Mesendoderm (in vitro differentiated cells): ENCODE measurements around the gene ZBTB2.

ENCODE experiments used
- DNase-seq: peaks from one replicate; pipeline ENCODE4 v3.0.0; 2013
- H2AK5ac ChIP-seq: 2 replicates; pipeline ENCODE4 v1.6.1; 2013; ENCODE audit warnings: low read length, inconsistent platforms
- H2BK120ac ChIP-seq: 2 replicates; pipeline ENCODE4 v1.6.1; 2013; ENCODE audit warnings: low read depth, mild to moderate bottlenecking, low read length, moderate library complexity, mixed read lengths
- H2BK15ac ChIP-seq: replicated peaks from 2 replicates; pipeline ENCODE4 v1.6.1; 2013; ENCODE audit warnings: low read depth, mild to moderate bottlenecking, moderate library complexity
- H2BK5ac ChIP-seq: 2 replicates; pipeline ENCODE4 v1.6.1; 2013; ENCODE audit warnings: low read length, inconsistent platforms
- H3K18ac ChIP-seq: 2 replicates; pipeline ENCODE4 v1.6.1; 2013; ENCODE audit warnings: mild to moderate bottlenecking, low read length, mixed read lengths
- H3K23ac ChIP-seq: one replicate; pipeline ENCODE4 v1.6.1; 2013; ENCODE audit warnings: low read length
- H3K27ac ChIP-seq: 2 replicates; pipeline ENCODE4 v1.5.1; 2013; ENCODE audit warnings: low read depth, mild to moderate bottlenecking, inconsistent platforms, low read length, moderate library complexity
- H3K27me3 ChIP-seq: 2 replicates; pipeline ENCODE4 v1.6.1; 2013; ENCODE audit warnings: low read length, control low read depth, mild to moderate bottlenecking, inconsistent platforms; ENCODE audit not compliant: insufficient read depth, poor library complexity
- H3K36me3 ChIP-seq: 2 replicates; pipeline ENCODE4 v1.6.1; 2013; ENCODE audit warnings: low read length, inconsistent platforms; ENCODE audit not compliant: control insufficient read depth, insufficient read depth
- H3K4ac ChIP-seq: one replicate; pipeline ENCODE4 v1.6.1; 2013; ENCODE audit warnings: low read depth, mild to moderate bottlenecking, low read length, moderate library complexity
- H3K4me1 ChIP-seq: 2 replicates; pipeline ENCODE4 v1.6.1; 2013; ENCODE audit warnings: low read depth, low read length, inconsistent platforms; ENCODE audit not compliant: control insufficient read depth
- H3K4me2 ChIP-seq: 2 replicates; pipeline ENCODE4 v1.6.1; 2013; ENCODE audit warnings: low read length
- H3K4me3 ChIP-seq: 2 replicates; pipeline ENCODE4 v1.5.1; 2013; ENCODE audit warnings: mild to moderate bottlenecking, low read length
- H3K56ac ChIP-seq: one replicate; pipeline ENCODE4 v1.6.1; 2013; ENCODE audit warnings: low read length
- H3K79me1 ChIP-seq: 2 replicates; pipeline ENCODE4 v1.6.1; 2013; ENCODE audit warnings: low read length, inconsistent platforms
- H3K79me2 ChIP-seq: 2 replicates; pipeline ENCODE4 v1.6.1; 2013; ENCODE audit warnings: mild to moderate bottlenecking, low read length; ENCODE audit not compliant: control insufficient read depth, insufficient read depth
- H3K9ac ChIP-seq: 2 replicates; pipeline ENCODE4 v1.6.1; 2013; ENCODE audit warnings: low read length, inconsistent platforms
- H4K5ac ChIP-seq: one replicate; pipeline ENCODE4 v1.6.1; 2013; ENCODE audit warnings: low read length
- H4K8ac ChIP-seq: one replicate; pipeline ENCODE4 v1.6.1; 2013; ENCODE audit warnings: low read depth, mild to moderate bottlenecking, control low read depth, low read length, moderate library complexity
- WGBS: extraction: QIAGEN DNeasy Blood & Tissue Kit; methylation state at CpG from one replicate; pipeline ENCODE4 v1.1.7; 2013; ENCODE audit warnings: low lambda C conversion rate, missing lambda C conversion rate; ENCODE audit not compliant: insufficient coverage; ENCODE audit errors: extremely low coverage; 5-methylcytosine and 5-hydroxymethylcytosine counted together

Gene ZBTB2

GRCh38 chr6:151379933-151380847, 11.2 kb downstream of the ZBTB2 start:
- Histone ChIP-seq H3K4ac (no peak overlapping the region), H2BK5ac (peak overlapping the region; percentile 25), H4K5ac (no peak overlapping the region), H3K27ac (no peak overlapping the region), H3K56ac (peak overlapping the region; percentile 6), H3K79me2 (peaks cover 54% of the 10 kb centered on the region), H2AK5ac (no peak overlapping the region), H3K18ac (no peak overlapping the region), H3K79me1 (peaks cover 17% of the 10 kb centered on the region), H3K23ac (no peak overlapping the region), H3K9ac (no peak overlapping the region), H3K27me3 (no peaks in the 10 kb centered on the region), H2BK15ac (no peak overlapping the region), H3K4me3 (no peak overlapping the region), H3K36me3 (peaks cover 2% of the 10 kb centered on the region), H3K4me1 (peaks cover 6% of the 10 kb centered on the region), H4K8ac (no peak overlapping the region), H3K4me2 (no peak overlapping the region), H2BK120ac (no peak overlapping the region)
- DNase-seq = no peak
- no CpG with 5 or more reads among the region's 14 CpGs for WGBS

GRCh38 chr6:151377095-151377494, 14.3 kb downstream of the ZBTB2 start:
- no peak for DNase-seq
- Histone ChIP-seq H3K4me2 (no peak overlapping the region), H3K36me3 (peaks cover 4% of the 10 kb centered on the region), H3K4me3 (no peak overlapping the region), H3K79me2 (peaks cover 38% of the 10 kb centered on the region), H3K23ac (no peak overlapping the region), H3K27ac (no peak overlapping the region), H4K5ac (no peak overlapping the region), H2BK5ac (no peak overlapping the region), H3K18ac (no peak overlapping the region), H2BK120ac (no peak overlapping the region), H3K27me3 (no peaks in the 10 kb centered on the region), H3K79me1 (peaks cover 14% of the 10 kb centered on the region), H3K4me1 (no peaks in the 10 kb centered on the region), H3K56ac (no peak overlapping the region), H2BK15ac (no peak overlapping the region), H2AK5ac (no peak overlapping the region), H4K8ac (no peak overlapping the region), H3K4ac (no peak overlapping the region), H3K9ac (no peak overlapping the region)
- WGBS = no CpG with 5 or more reads among the region's 3 CpGs

GRCh38 chr6:151376440-151376839, 14.9 kb downstream of the ZBTB2 start:
- Histone ChIP-seq H3K4me2 (no peak overlapping the region), H3K18ac (no peak overlapping the region), H3K79me1 (peaks cover 9% of the 10 kb centered on the region), H3K27me3 (no peaks in the 10 kb centered on the region), H3K79me2 (peaks cover 33% of the 10 kb centered on the region), H3K4ac (no peak overlapping the region), H3K4me3 (no peak overlapping the region), H3K56ac (no peak overlapping the region), H3K23ac (peak overlapping the region; percentile 17), H2BK120ac (no peak overlapping the region), H2AK5ac (no peak overlapping the region), H3K36me3 (peaks cover 2% of the 10 kb centered on the region), H3K27ac (no peak overlapping the region), H4K5ac (no peak overlapping the region), H3K9ac (no peak overlapping the region), H2BK5ac (no peak overlapping the region), H4K8ac (no peak overlapping the region), H3K4me1 (no peaks in the 10 kb centered on the region), H2BK15ac (no peak overlapping the region)
- no CpG with 5 or more reads among the region's 1 CpG for WGBS
- no peak for DNase-seq

GRCh38 chr6:151375833-151376232, 15.5 kb downstream of the ZBTB2 start:
- H3K56ac ChIP-seq = no peak overlapping the region
- peaks cover 30% of the 10 kb centered on the region for H3K79me2 ChIP-seq
- H3K4me1 ChIP-seq = no peaks in the 10 kb centered on the region
- H3K36me3 ChIP-seq = peaks cover 2% of the 10 kb centered on the region
- H3K18ac ChIP-seq = no peak overlapping the region
- no peak for DNase-seq
- no peak overlapping the region for H2BK15ac ChIP-seq
- no peak overlapping the region for H2BK5ac ChIP-seq
- no peaks in the 10 kb centered on the region for H3K27me3 ChIP-seq
- H3K23ac ChIP-seq = no peak overlapping the region
- no peak overlapping the region for H2BK120ac ChIP-seq
- H3K9ac ChIP-seq = no peak overlapping the region
- H3K4ac ChIP-seq = no peak overlapping the region
- no peak overlapping the region for H4K8ac ChIP-seq
- H3K79me1 ChIP-seq = peaks cover 9% of the 10 kb centered on the region
- no peak overlapping the region for H3K4me3 ChIP-seq
- H4K5ac ChIP-seq = no peak overlapping the region
- H3K27ac ChIP-seq = no peak overlapping the region
- H2AK5ac ChIP-seq = no peak overlapping the region
- no peak overlapping the region for H3K4me2 ChIP-seq
- WGBS = no CpG with 5 or more reads among the region's 2 CpGs

- H2AK5ac ChIP-seq = no peak overlapping the region
- no peak overlapping the region for H3K23ac ChIP-seq
- no peak overlapping the region for H2BK15ac ChIP-seq
- H3K79me2 ChIP-seq = peaks cover 23% of the 10 kb centered on the region
- no peaks in the 10 kb centered on the region for H3K27me3 ChIP-seq
- H2BK120ac ChIP-seq = no peak overlapping the region
- H3K4me1 ChIP-seq = no peaks in the 10 kb centered on the region
- WGBS = no CpG with 5 or more reads among the region's 5 CpGs
- no peak overlapping the region for H3K18ac ChIP-seq
- H3K56ac ChIP-seq = no peak overlapping the region
- H3K9ac ChIP-seq = no peak overlapping the region
- no peak overlapping the region for H4K5ac ChIP-seq
- DNase-seq = peak; percentile 80
- H3K79me1 ChIP-seq = peaks cover 7% of the 10 kb centered on the region
- H3K4me3 ChIP-seq = no peak overlapping the region
- no peak overlapping the region for H3K4ac ChIP-seq
- peaks cover 2% of the 10 kb centered on the region for H3K36me3 ChIP-seq
- H2BK5ac ChIP-seq = no peak overlapping the region
- no peak overlapping the region for H4K8ac ChIP-seq
- H3K4me2 ChIP-seq = no peak overlapping the region
- peak overlapping the region; percentile 33 for H3K27ac ChIP-seq
Observed at GRCh38 chr6:151374036-151374683, 17.2 kb downstream of the ZBTB2 start.
